GM20000 (cell line): ENCODE results near the gene BAG5.

Experiments
- DNase-seq: peaks from one replicate; pipeline ENCODE4 v3.0.0; 2012; ENCODE audit warnings: low spot score
- CTCF ChIP-seq: IDR thresholded peaks from 2 replicates; pipeline ENCODE4 v1.5.1; 2012; ENCODE audit warnings: mild to moderate bottlenecking, control low read depth; ENCODE audit errors: extremely low read depth, missing control alignments

BAG5 gene

GRCh38 chr14:103530831-103531230 is 31.6 kb downstream of the BAG5 start:
- DNase-seq: no peak
- no peak for TF ChIP-seq CTCF

GRCh38 chr14:103530390-103530789 is 32.1 kb downstream of the BAG5 start:
- TF ChIP-seq CTCF: no peak
- no peak for DNase-seq

GRCh38 chr14:103529383-103530365 is 32.8 kb downstream of the BAG5 start:
- TF ChIP-seq CTCF: no peak
- no peak for DNase-seq

- DNase-seq: peak; percentile 98
These were observed 33.7 kb downstream of the BAG5 start, which contains the start of gene TRMT61A for GRCh38 chr14:103528587-103529382. Gene TRMT61A, plus strand, starts transcription at chr14:103529196. Its CDS starts 783 bp downstream, at chr14:103529979.

GRCh38 chr14:103528146-103528586 is 34.3 kb downstream of the BAG5 start:
- no peak for TF ChIP-seq CTCF
- no peak for DNase-seq

More at GRCh38 chr14:103528587-103529382, 33.7 kb downstream of the BAG5 start, which contains the start of gene TRMT61A:
- TF ChIP-seq CTCF: no peak

GRCh38 chr14:103527408-103528145 is 34.9 kb downstream of the BAG5 start:
- peak; percentile 88 for DNase-seq
- no peak for TF ChIP-seq CTCF
